PC-3 (cell line): ENCODE measurements around the gene PIAS4.

Source experiments
- CTCF ChIP-seq: fragments of 300-600 bp; sonication (generic); conservative IDR thresholded peaks from 2 replicates; pipeline ENCODE4 v1.5.1; 2017; ENCODE audit warnings: antibody characterized with exemption, low read depth, mild to moderate bottlenecking, low read length
- EZH2 ChIP-seq: fragments of 300-600 bp; sonication (generic); IDR thresholded peaks from one replicate; pipeline ENCODE4 v1.6.1; 2017; ENCODE audit warnings: antibody characterized with exemption, mild to moderate bottlenecking, low read length; ENCODE audit not compliant: unreplicated experiment
- EZH2phosphoT487 ChIP-seq: fragments of 300-600 bp; sonication (generic); IDR thresholded peaks from 2 replicates; pipeline ENCODE4 v1.6.1; 2018; ENCODE audit warnings: mild to moderate bottlenecking, antibody characterized with exemption, low read length, borderline replicate concordance

- TF ChIP-seq CTCF (no peak), EZH2phosphoT487 (no peak), EZH2 (no peak)
Observed at GRCh38 chr19:4012975-4013634, 5.6 kb downstream of the PIAS4 start.
